ENCODE results near the gene TRIM54. TPM values are rescaled to one million over a fixed set of nuclear protein-coding genes. Genes with fewer than 3 reads are reported as not detected.

The TRIM54 gene, protein sequence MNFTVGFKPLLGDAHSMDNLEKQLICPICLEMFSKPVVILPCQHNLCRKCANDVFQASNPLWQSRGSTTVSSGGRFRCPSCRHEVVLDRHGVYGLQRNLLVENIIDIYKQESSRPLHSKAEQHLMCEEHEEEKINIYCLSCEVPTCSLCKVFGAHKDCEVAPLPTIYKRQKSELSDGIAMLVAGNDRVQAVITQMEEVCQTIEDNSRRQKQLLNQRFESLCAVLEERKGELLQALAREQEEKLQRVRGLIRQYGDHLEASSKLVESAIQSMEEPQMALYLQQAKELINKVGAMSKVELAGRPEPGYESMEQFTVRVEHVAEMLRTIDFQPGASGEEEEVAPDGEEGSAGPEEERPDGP
- under 1 TPM in 1 of 5 donors, not detected in 4; 0.87 TPM for total RNA-seq
- polyA plus RNA-seq, result under 1 TPM; 0.13 to 0.61 (median 0.25) TPM
- long read RNA-seq, donor 1, result 0 reads
- long read RNA-seq, donor 2, result 0 reads
- long read RNA-seq, donor 3, result 0 reads
- long read RNA-seq, donor 4, result 0 reads
- long read RNA-seq, donor 5, result 0 reads
- long read RNA-seq, donor 6, result 0 reads
- long read RNA-seq, donor 7, result 0 reads
- long read RNA-seq, donor 8, result 0 reads
- long read RNA-seq, donor 9, result 0 reads
- long read RNA-seq, donor 10, result 0 reads

DNA sequence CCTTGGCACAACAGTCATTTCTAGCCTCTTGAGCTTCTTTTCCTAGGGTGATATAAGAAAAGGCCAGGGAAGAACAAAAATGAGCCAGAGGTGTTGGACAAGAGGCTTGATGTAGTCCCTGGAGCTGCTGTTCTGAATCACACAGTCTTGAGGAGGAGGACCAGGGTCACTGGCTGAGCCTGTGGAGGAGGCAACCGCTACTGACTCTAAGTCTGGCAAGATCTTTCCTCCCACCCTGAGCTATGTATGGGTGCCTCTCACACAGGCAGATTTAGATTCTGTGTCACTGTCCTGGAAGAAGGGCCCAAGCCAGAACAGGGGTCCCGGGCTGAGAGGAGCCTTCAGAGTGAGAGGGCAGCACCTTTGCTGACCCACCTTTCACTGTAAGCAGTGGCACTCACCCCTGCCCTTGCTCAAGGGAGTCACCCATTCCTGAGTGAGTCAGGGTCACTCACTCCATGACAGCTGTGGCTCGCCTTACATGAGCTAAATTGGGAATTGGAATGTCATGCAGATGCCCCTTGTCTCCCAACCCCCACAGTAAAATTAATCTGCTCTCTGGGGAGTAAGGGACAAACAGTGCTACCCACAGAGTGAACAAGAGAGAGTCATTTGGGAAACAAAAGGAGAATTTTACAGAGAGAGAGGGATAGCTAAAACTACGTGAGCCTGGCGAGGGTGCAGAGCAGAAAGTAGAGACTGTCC lies at the start of gene TRIM54:
TSS of gene TRIM54 (plus strand) at position 575 of the 705 bp plus-strand sequence. CDS start 303 bp downstream, outside the sequence.
- TF ChIP-seq EP300 (IDR thresholded peaks at IDR 0.05), result no peak
- TF ChIP-seq POLR2AphosphoS5 (IDR thresholded peaks at IDR 0.05), result no peak
- TF ChIP-seq CTCF (IDR thresholded peaks at IDR 0.05), result no peak
- TF ChIP-seq POLR2A (IDR thresholded peaks at IDR 0.05), result no peak
- Histone ChIP-seq H3K9me3 (no peaks in the 10 kb centered on the region), H3K4me1 (peaks cover 0 to 7% (median 0%) of the 10 kb centered on the region in 4 donors), H3K27me3 (peaks cover 0 to 70% (median 13%) of the 10 kb centered on the region in 3 donors), H3K27ac (no peak within 1 kb of the TSS), H3K4me3 (no peak within 1 kb of the TSS), H3K36me3 (no peaks in the 10 kb centered on the region)
- intact Hi-C loops (cut with DNase I; ENCODE audit: low total_unique reads), result loop anchor here (5.0 kb wide), 1 partner anchor 180 kb away; no protein-coding TSS in a partner anchor
- DNase-seq, result no peak
- WGBS, 5 donors, result 58 to 86% (median 75%) methylated on average over 4 to 5 of the region's 5 CpGs

- Histone ChIP-seq H3K27me3 (no peaks in the 10 kb centered on the region), H3K27ac (no peak overlapping the region), H3K9me3 (no peaks in the 10 kb centered on the region), H3K4me3 (no peak overlapping the region), H3K36me3 (peaks cover 81 to 100% (median 100%) of the 10 kb centered on the region in 4 donors), H3K4me1 (no peaks in the 10 kb centered on the region)
- no peak for TF ChIP-seq CTCF (IDR thresholded peaks at IDR 0.05)
- TF ChIP-seq POLR2AphosphoS5 (IDR thresholded peaks at IDR 0.05), result no peak
- no peak for TF ChIP-seq POLR2A (IDR thresholded peaks at IDR 0.05)
- TF ChIP-seq EP300 (IDR thresholded peaks at IDR 0.05), result no peak
- no peak for DNase-seq
- intact Hi-C loops (cut with DNase I; ENCODE audit: low total_unique reads), result no loop called here
- 89 to 97% (median 95%) methylated on average over 6 to 14 of the region's 14 CpGs for WGBS, 5 donors
Observed at GRCh38 chr2:27233341-27233740, 48.9 kb upstream of the TRIM54 start.

DNA sequence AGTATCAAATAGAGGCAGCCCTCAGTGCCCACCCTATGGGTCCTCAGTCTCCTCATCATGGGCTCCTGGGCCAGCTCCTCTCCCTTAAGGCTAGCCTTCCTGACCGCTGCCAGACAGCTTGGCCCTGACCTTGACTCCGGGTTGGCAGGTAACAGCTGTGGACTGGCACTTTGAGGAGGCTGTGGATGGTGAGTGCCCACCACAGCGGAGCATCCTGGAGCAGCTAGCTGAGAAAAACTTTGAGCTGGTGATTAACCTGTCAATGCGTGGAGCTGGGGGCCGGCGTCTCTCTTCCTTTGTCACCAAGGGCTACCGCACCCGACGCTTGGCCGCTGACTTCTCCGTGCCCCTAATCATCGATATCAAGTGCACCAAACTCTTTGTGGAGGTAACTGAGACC lies 46.1 kb upstream of the TRIM54 start:
- Histone ChIP-seq H3K4me1 (no peaks in the 10 kb centered on the region), H3K36me3 (peaks cover 92 to 100% (median 100%) of the 10 kb centered on the region in 4 donors), H3K4me3 (no peak overlapping the region), H3K27ac (no peak overlapping the region), H3K27me3 (no peaks in the 10 kb centered on the region), H3K9me3 (no peaks in the 10 kb centered on the region)
- DNase-seq, result no peak
- 94 to 98% (median 97%) methylated on average over 12 of the region's 12 CpGs for WGBS, 5 donors
- intact Hi-C loops (cut with DNase I; ENCODE audit: low total_unique reads), result no loop called here
- TF ChIP-seq POLR2A (IDR thresholded peaks at IDR 0.05) (no peak), EP300 (IDR thresholded peaks at IDR 0.05) (no peak), CTCF (IDR thresholded peaks at IDR 0.05) (no peak), POLR2AphosphoS5 (IDR thresholded peaks at IDR 0.05) (no peak)

GRCh38 chr2:27236626-27237025 lies 45.6 kb upstream of the TRIM54 start:
- Histone ChIP-seq H3K27me3 (no peaks in the 10 kb centered on the region), H3K9me3 (no peaks in the 10 kb centered on the region), H3K27ac (no peak overlapping the region), H3K36me3 (peaks cover 96 to 100% (median 100%) of the 10 kb centered on the region in 4 donors), H3K4me1 (no peaks in the 10 kb centered on the region), H3K4me3 (no peak overlapping the region)
- 91 to 98% (median 92%) methylated on average over 3 of the region's 3 CpGs for WGBS, 5 donors
- TF ChIP-seq CTCF (IDR thresholded peaks at IDR 0.05) (no peak), EP300 (IDR thresholded peaks at IDR 0.05) (no peak), POLR2A (IDR thresholded peaks at IDR 0.05) (no peak), POLR2AphosphoS5 (IDR thresholded peaks at IDR 0.05) (no peak)
- no peak for DNase-seq
- intact Hi-C loops (cut with DNase I; ENCODE audit: low total_unique reads), result no loop called here

All from stomach (tissue), 19 donors.